ENCODE data around the gene PHLDA1. TPM values are rescaled to one million over a fixed set of nuclear protein-coding genes. Genes with fewer than 3 reads are reported as not detected.

Gene PHLDA1
- total and polyA plus RNA-seq, 4 donors = 2.8 to 11.5 (median 5.7) TPM

DNA sequence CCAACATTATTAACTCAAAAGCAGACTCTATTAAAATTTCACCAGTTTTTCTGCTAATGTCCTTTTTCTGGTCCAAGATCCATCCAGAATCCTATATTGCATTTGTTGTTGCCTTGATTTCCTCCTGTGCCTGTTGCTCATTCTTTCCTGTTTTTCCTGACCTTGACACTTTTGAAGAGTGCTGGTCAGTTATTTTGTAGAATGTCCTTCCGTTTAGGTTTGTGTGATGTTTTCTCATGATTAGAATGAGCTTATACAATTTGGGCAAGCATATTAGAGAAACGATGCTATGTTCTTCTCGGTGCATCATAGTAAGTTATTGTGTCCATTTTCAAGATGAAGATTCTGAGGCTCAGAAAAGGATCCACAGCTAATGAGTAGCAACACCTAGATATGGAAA is 33.9 kb downstream of the PHLDA1 start:
- Histone ChIP-seq H3K36me3 (ENCODE audit: control insufficient read depth in 4 of 4, insufficient read depth in 3 of 4, low read depth in 1 of 4, low read length in 3 of 4) (no peaks in the 10 kb centered on the region), H3K9ac (ENCODE audit: low read depth in 1 of 2, low read length in 2 of 2) (no peak overlapping the region), H3K4me1 (ENCODE audit: control insufficient read depth in 4 of 4, insufficient read depth in 4 of 4, low read length in 3 of 4) (peaks cover 0 to 1% (median 0%) of the 10 kb centered on the region in 4 donors), H3K27me3 (ENCODE audit: control insufficient read depth in 4 of 4, insufficient read depth in 4 of 4, low read length in 3 of 4) (no peaks in the 10 kb centered on the region), H3K27ac (ENCODE audit: low read depth in 1 of 2, low read length in 2 of 2) (no peak overlapping the region), H3K4me3 (ENCODE audit: low read depth in 1 of 3, low read length in 3 of 3) (no peak overlapping the region), H3K9me3 (ENCODE audit: control insufficient read depth in 4 of 4, low read length in 3 of 4) (no peaks in the 10 kb centered on the region)
- no peak for TF ChIP-seq YY1 (IDR thresholded peaks at IDR 0.05)
- TF ChIP-seq, protein P1, sequence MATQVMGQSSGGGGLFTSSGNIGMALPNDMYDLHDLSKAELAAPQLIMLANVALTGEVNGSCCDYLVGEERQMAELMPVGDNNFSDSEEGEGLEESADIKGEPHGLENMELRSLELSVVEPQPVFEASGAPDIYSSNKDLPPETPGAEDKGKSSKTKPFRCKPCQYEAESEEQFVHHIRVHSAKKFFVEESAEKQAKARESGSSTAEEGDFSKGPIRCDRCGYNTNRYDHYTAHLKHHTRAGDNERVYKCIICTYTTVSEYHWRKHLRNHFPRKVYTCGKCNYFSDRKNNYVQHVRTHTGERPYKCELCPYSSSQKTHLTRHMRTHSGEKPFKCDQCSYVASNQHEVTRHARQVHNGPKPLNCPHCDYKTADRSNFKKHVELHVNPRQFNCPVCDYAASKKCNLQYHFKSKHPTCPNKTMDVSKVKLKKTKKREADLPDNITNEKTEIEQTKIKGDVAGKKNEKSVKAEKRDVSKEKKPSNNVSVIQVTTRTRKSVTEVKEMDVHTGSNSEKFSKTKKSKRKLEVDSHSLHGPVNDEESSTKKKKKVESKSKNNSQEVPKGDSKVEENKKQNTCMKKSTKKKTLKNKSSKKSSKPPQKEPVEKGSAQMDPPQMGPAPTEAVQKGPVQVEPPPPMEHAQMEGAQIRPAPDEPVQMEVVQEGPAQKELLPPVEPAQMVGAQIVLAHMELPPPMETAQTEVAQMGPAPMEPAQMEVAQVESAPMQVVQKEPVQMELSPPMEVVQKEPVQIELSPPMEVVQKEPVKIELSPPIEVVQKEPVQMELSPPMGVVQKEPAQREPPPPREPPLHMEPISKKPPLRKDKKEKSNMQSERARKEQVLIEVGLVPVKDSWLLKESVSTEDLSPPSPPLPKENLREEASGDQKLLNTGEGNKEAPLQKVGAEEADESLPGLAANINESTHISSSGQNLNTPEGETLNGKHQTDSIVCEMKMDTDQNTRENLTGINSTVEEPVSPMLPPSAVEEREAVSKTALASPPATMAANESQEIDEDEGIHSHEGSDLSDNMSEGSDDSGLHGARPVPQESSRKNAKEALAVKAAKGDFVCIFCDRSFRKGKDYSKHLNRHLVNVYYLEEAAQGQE (IDR thresholded peaks at IDR 0.05) = no peak
- no peak for DNase-seq (ENCODE audit: low spot score)
- 85% methylated on average over 3 of the region's 3 CpGs for WGBS

- Histone ChIP-seq H3K4me3 (ENCODE audit: low read depth in 1 of 3, low read length in 3 of 3) (no peak overlapping the region), H3K4me1 (ENCODE audit: control insufficient read depth in 4 of 4, insufficient read depth in 4 of 4, low read length in 3 of 4) (peaks cover 0 to 1% (median 0%) of the 10 kb centered on the region in 4 donors), H3K27ac (ENCODE audit: low read depth in 1 of 2, low read length in 2 of 2) (no peak overlapping the region), H3K9me3 (ENCODE audit: control insufficient read depth in 4 of 4, low read length in 3 of 4) (no peaks in the 10 kb centered on the region), H3K27me3 (ENCODE audit: control insufficient read depth in 4 of 4, insufficient read depth in 4 of 4, low read length in 3 of 4) (no peaks in the 10 kb centered on the region), H3K9ac (ENCODE audit: low read depth in 1 of 2, low read length in 2 of 2) (no peak overlapping the region), H3K36me3 (ENCODE audit: control insufficient read depth in 4 of 4, insufficient read depth in 3 of 4, low read depth in 1 of 4, low read length in 3 of 4) (no peaks in the 10 kb centered on the region)
- TF ChIP-seq SP1 (IDR thresholded peaks at IDR 0.05) (no peak), NR2F2 (IDR thresholded peaks at IDR 0.05) (no peak), FOXA1 (IDR thresholded peaks at IDR 0.05) (no peak), FOXA2 (IDR thresholded peaks at IDR 0.05) (no peak)
- DNase-seq (ENCODE audit: low spot score) = no peak
- 65% methylated on average over 1 of the region's 1 CpG for WGBS
Measured at GRCh38 chr12:75996861-75997447, 34.6 kb downstream of the PHLDA1 start.

DNA sequence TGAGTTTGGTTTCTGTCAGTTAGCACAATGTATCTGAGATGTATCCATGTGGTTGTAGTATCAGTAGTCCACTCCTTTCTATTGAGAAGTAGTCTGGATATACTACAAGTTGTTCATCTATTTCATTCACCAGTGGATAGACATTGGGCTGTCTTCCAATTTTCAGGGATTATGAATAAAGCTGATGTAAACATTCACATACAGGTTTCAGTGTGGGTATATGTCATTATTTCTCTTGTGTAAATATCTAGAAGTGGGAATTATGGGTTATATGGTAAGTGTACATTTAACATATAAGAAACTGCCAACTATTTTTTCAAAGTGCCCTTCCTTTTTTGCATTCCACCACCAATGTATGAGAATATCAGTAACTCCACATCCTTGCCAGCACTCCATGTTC is 35.9 kb downstream of the PHLDA1 start:
- H3K27me3 ChIP-seq (ENCODE audit: control insufficient read depth in 4 of 4, insufficient read depth in 4 of 4, low read length in 3 of 4) = no peaks in the 10 kb centered on the region
- no peak overlapping the region for H3K9ac ChIP-seq (ENCODE audit: low read depth in 1 of 2, low read length in 2 of 2)
- DNase-seq (ENCODE audit: low spot score) = no peak
- H3K4me1 ChIP-seq (ENCODE audit: control insufficient read depth in 4 of 4, insufficient read depth in 4 of 4, low read length in 3 of 4) = peaks cover 0 to 1% (median under 1%) of the 10 kb centered on the region in 4 donors
- H3K9me3 ChIP-seq (ENCODE audit: control insufficient read depth in 4 of 4, low read length in 3 of 4) = no peaks in the 10 kb centered on the region
- H3K36me3 ChIP-seq (ENCODE audit: control insufficient read depth in 4 of 4, insufficient read depth in 3 of 4, low read depth in 1 of 4, low read length in 3 of 4) = no peaks in the 10 kb centered on the region
- H3K4me3 ChIP-seq (ENCODE audit: low read depth in 1 of 3, low read length in 3 of 3) = no peak overlapping the region
- no peak overlapping the region for H3K27ac ChIP-seq (ENCODE audit: low read depth in 1 of 2, low read length in 2 of 2)
- TF ChIP-seq RAD21 (IDR thresholded peaks at IDR 0.05) (no peak), EGR1 (IDR thresholded peaks at IDR 0.05; ENCODE audit: low read depth in 2 of 2) (no peak), RXRA (IDR thresholded peaks at IDR 0.05) (no peak), ZBTB33 (IDR thresholded peaks at IDR 0.05) (no peak), FOXA1 (IDR thresholded peaks at IDR 0.05) (no peak), HNF4A (conservative IDR thresholded peaks at IDR 0.05) (no peak), SP1 (IDR thresholded peaks at IDR 0.05) (no peak), TAF1 (conservative IDR thresholded peaks at IDR 0.05) (no peak), JUND (IDR thresholded peaks at IDR 0.05) (no peak), GABPA (IDR thresholded peaks at IDR 0.05 in 1 of 2, conservative IDR thresholded peaks at IDR 0.05 in 1 of 2) (no peak), MAX (IDR thresholded peaks at IDR 0.05) (no peak), NR2F2 (IDR thresholded peaks at IDR 0.05) (no peak), FOXA2 (IDR thresholded peaks at IDR 0.05) (no peak)
- TF ChIP-seq, protein P1 (IDR thresholded peaks at IDR 0.05) = no peak
- TF ChIP-seq, protein P2, sequence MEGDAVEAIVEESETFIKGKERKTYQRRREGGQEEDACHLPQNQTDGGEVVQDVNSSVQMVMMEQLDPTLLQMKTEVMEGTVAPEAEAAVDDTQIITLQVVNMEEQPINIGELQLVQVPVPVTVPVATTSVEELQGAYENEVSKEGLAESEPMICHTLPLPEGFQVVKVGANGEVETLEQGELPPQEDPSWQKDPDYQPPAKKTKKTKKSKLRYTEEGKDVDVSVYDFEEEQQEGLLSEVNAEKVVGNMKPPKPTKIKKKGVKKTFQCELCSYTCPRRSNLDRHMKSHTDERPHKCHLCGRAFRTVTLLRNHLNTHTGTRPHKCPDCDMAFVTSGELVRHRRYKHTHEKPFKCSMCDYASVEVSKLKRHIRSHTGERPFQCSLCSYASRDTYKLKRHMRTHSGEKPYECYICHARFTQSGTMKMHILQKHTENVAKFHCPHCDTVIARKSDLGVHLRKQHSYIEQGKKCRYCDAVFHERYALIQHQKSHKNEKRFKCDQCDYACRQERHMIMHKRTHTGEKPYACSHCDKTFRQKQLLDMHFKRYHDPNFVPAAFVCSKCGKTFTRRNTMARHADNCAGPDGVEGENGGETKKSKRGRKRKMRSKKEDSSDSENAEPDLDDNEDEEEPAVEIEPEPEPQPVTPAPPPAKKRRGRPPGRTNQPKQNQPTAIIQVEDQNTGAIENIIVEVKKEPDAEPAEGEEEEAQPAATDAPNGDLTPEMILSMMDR (IDR thresholded peaks at IDR 0.05; ENCODE audit: low read depth, low read length, missing input control) = no peak

Data from liver (tissue), 9 donors.